Activated CD8-positive, alpha-beta memory T cell treated with anti-CD3 and anti-CD28 coated beads for 1 hour (primary cell): ENCODE data around the gene TC2N.
"Not testable (repeated sequence)": the region's sequence is repeated elsewhere in the genome, so short reads cannot be mapped to it uniquely, and the experiment has no call there.

Source experiments
- DNase-seq, 2 donors: peaks; one replicate each; pipeline ENCODE4 v3.0.0-alpha.2; 2020; ENCODE audit warnings: low read depth in 1 of 2; ENCODE audit errors: extremely low read depth in 1 of 2

Gene TC2N

DNA sequence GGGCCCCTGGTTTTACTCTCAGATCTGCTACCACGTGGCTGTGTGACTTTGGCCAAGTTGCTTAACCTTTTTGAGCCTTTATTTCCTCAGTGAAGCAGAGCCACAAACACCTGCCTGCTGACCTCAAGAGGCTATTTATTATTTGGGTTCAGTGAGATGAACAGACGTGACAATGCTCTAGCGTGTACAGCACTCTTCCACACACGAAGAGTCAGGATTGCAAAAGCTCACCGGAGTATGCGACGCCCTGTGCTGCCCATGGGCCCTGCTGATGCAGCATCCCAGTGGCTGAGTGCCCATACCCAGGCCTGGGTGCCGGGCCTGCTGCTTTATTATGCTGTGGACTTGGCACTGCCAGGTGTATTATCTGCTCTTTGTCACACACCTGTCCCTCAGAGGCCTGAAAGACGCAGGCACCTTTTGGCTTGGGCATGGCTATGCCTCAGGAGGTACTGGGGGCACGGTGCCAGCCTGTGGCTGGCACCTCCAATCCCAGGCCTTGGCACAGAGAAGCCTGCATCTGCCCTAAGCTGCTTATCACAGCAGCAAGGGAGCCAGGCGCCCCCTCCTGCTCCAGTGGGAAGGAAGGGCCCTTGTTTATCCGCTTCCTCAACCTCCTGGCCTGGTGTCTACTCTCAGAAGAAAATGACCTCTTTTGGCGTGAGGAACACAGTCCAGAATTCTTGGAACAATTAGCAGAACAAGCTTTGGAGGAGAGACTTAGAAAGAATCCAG lies 22.3 kb upstream of the TC2N start:
- DNase-seq: no peak

DNA sequence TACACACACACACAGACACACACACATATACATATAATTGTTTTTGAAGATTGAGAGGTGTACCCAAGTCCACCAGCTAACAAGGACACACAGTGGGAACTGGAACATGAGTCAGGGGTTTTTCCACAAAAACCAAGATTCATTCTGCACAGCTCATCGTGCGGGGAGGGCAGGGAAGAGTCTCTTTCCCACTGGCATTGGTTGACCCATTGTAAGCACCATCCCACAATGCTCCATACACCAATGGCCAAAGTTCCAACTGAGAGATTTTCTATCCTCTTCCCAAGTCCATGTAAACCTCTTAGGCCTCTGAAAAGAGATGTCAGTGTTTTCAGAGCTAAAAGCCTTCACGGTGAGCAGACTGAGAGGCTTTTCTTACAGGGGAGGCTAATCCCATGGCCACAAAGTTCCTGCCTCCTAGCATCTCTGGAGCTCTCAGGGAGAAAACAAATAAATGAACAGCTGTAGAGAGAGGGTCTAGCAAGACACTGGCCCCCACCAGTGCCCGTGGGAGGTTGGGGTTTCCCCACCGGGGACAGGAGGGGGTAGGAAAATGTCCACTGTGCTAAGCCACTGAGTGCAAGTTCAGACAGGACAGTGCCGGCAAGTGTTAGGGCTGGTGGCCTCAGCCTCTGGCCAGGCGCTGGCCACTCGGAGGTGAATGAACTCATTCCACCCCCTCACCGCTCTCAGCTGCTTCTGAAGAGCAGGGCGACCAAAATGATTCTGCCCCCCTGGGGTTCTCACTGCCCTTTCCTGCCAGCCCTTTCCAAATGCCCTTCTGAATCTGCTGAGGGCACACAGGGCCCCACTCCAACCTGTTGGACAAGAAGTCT lies 21.5 kb upstream of the TC2N start:
- DNase-seq: no peak

DNA sequence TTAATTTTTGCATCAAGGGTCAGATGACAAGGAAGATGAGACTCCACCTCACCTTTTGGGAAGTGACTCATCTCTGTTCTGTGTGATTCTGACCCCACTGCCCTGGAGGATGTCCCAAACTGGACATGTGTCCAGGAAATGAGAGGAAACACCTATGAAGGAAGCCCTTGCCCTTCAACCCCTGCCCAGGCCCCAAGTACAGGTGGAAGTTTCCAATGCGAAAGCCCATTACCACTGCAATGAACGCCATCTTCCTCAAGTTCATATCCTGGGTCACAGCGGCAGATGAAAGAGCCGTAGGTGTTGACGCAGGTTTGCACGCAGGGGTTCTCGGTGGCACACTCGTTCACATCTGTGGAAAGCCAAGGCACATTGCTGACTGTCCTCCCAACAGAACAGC lies 19.6 kb upstream of the TC2N start:
- no peak for DNase-seq

DNA sequence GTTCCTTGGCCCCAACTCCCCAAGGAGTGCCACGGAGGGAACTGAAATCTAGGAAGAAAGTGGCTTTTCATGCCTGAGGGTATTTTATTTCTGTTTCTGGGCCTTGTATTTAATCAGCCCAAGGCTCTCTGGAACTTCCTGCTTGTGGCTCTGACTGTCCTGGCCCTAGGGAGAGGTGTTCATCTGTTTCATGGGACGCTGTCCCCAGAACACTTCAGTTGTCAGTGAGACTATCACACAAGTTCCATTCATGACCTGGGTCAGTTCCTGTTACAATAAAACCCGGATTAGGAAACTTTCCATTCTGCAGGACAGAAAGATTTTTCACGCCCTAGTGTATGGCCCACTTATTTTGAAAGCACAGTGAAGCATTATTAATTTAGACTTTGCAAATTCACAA lies 18.5 kb upstream of the TC2N start:
- no peak for DNase-seq

DNA sequence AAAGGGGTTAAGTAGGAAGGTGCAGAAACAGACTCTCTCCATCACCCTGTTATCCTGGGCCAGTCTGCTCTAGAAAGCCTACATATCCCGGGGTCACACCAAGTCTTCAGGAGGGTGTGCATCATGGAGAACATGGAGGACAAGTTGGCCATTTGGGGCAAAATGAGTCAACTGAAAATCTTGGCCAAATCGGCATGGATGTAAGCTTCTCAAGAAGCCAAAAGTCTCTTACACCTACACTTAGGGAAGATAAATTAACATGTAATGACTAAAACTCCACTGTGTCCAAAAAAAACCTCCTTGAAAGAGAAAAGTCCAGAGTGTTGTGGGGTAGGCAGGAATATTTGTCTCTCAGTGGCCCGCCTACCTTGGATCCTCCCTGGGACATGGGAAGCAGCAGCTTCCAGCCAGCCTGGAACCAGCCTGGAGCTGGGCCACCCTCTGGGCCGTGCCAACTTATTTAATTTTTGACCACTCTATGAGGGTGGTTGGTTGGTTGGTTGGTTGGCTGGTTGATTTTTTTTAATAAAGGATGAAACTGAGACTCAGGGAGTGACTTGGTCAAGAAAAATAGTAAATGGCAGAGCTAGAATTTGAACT lies 17.9 kb upstream of the TC2N start:
- no peak for DNase-seq

DNA sequence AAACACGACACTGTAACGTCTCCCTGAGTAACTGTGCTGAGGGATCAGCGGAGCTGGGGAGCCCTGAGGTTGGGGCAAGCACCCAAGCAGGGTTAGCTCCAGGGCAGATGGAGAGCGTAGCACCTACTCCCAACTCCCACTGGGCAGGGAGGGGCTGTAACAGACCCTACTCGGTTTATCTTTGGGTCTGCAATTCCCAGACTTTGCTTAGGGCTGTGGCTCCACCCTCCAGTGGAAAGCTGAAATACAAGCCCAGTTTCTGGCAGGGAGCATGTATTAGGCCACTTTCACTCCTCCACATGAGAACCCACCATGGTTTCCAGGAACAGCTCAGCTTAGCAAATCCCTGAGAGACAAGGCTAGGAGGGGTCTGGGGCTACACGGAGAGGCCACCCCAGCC lies 17.3 kb upstream of the TC2N start:
- no peak for DNase-seq

DNA sequence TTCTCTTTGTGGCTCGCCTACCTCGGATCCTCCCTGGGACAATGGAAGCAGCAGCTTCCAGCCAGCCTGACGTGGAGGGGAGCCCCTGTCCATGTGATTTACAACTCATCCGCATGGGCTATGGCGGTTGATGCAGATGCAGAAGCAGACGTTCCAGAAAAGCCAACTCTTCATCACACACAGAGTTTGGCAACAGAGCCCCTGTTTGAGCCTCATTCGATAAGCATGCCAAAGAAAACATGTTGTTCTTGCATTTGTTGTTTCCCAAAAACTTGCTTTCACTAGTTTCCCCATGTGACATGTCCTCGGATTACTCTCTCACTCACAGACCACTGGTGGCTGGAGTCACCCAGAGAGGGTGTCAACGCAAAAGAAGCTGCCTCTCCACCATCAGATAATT lies 16.4 kb upstream of the TC2N start:
- no peak for DNase-seq

DNA sequence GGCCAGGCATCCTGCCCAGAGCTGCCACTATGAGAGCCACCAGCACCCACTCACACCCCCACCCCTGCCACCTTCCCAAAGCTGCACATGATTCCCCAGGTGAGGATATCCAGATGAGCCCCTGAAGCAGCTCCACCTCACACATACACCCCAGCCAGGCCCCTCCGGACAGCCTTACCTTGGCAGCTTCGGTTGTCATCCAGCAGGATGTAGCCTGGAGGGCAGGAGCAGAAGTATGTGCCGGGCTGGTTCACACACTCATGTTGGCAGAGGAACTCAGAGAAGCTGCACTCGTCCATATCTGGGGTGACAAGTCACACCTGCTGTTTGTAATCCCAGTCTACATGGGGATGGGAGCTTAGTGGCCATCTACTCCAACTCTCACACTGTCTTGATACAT lies 15.4 kb upstream of the TC2N start:
- DNase-seq: no peak

DNA sequence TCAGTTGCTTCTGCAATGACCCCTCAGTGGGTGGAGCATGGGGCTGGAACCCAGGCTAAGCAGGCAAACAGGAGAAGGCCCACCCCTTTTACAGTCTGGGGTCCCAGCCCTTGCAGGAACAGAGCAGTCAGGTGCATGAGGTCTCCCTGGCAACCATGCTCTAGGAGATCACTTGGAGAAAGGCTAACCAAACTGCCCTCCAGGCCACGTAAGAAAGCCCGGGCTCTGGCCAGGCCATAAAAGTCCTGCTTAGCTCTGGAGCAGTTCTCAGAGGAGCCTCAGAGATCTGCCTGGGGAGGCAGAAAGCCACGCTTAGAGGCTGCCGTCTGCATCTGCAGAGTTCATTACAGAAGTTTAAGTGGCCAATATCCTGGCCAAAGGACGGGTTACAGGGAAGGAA lies 15.0 kb upstream of the TC2N start:
- DNase-seq: no peak

DNA sequence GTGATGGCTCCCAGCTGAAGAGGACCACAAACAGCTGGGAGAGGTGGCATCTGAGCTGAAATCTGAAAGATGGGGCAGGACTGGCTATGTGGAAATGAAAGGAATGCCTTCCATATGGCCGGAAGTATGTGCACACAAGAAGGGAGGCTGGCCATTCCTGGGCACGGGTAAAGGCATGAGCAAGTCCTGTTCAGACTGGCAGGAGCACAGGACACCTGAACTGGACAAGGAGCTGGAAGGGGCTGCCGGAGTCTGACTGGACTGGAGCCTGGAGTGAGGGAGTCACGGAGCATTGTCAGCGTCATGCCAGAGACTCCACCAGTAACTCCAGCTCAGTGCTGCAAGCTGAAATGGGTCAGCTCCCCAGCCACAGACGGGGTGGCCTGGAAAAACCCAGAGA lies 11.9 kb upstream of the TC2N start:
- DNase-seq: no peak

DNA sequence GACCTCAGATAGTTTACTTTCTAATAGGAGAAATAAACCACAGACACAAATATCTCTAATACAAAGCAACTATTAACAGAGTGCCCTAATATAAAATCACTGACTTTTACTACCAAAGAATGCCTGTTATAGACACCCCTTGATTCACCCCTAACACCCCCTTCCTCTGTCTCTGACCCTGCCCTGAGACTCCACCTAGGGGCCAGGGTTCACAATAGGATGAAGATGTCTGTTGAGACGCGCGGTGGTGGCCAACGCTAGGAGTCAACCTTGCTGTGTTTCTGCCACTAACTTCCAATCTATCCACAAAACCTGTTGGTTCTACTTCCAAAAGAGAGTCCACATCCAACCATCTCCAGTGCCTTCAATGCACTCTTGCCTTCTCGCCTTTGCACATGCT lies 10.9 kb upstream of the TC2N start:
- no peak for DNase-seq

DNA sequence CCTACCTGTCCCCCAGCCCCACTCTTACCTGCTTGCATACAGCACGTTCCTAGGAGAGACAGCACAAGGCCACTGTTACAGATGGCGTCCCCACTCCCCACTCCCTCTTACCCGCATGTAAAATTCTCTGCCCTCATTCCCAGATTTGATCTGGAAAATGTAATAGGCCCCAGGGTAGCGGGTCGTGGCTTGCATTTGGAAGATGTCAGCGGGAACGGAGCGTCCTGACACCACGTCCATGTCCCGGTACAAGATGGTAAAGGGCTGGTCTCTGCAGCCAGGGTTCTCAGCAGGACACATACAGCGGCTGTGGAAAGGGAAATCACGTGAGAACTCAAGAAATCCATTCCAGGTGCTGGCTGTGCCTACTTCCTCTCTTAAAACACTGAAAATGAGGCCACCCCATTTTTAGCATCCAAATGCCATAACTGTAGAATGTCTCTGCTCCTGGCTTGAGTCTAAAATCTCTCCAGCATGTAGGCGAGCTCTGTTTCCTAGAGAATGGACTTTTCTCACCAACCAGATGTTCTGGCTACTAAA lies 10.1 kb upstream of the TC2N start:
- DNase-seq: no peak

DNA sequence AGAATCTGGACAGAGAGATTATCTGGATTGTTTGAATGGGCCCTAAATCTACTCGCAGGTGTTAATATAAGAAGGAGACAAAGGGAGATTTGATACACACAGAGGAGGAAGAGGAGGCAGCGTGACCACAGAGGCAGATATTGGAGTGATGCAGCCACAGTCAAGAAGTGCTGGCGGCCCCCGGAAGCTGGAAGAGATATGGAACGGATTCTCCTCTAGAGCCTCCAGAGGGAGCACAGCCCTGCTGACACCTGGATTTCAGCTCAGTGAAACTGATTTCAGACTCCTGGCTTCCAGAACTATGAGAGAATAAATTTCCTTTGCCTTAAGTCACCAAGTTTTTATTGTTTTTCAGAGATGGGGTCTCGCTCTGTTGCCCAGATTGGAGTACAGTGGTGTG lies 9.2 kb upstream of the TC2N start:
- no peak for DNase-seq

DNA sequence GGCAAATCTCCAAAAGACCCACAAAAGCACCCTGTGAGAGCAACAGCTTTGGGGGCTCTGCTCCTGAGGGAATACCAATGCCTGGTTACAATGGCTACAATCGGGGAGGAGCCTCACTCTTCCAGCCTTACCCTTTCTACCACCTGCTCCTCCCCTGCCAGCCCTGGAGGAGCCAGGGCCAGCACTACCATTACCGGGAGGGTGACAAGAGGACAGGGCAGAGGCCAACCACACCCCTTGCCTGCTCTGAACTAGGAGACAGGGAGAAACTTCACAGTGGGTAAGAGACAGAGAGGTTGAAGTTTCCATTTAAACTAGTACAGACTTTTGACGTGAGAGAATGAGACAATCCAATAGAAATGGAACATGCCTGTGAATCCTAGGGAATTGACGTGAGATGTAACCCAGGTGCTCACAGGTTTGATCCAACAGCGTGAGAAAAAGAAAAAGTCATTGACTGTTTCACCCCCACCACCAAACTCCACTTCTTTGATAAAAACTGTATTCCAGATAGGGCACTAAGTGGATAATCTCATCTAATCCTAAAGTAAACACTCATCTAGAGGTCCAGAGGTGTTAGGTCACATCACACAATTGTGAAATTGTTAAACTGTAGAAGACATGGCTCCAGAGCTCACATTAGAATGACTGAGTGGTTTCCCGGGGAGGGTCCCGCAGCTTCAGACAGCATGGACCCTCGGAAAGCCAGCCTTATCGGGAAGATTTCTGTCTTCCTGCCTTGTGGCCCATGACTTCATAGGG lies 8.4 kb upstream of the TC2N start:
- DNase-seq: no peak

DNA sequence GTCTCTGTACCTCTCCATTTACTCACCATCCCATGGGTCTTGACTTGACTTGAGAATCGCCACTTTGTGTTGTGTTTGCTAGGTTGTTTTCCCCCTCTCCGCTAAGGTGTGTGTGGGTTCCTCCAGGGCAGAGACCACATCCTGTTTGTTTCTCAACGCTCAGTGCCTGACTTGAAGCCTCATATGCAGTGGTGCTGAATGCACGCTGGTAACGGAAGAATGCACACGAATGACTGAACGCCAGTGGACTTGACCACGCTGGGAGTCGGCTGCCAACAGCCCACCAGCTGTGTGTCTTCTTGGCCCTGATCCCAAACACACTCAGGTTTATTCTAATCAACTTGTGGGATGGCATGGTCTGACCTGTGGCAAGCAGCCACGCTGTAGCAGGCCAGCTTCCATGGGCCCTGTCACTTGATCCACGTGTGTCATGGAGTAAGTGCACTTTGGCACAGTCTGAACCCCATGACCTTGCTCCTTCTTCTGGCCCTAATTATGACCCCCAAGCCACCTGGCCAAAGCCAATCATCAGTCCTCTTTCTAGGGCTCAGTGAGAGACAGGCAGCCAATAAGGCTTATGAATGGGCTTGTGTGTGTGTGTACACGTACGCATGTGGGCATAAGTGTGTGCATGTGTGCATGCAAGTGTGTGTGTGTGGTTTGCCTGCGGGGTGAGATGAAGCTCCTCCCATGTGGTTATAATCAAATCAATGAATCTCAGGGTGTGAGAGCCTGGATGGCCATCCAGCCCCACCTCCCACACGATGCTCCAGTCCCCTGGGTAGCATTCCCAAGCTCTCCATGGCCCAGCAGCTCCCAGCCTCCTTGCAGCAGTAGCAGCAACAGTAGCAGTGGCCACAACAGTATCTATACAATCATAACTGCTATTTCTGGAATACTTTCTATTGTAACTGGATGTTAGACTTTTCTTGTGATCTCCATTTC lies 6.4 kb upstream of the TC2N start:
- peak in 1 of 2 donors; percentile 32 for DNase-seq

DNA sequence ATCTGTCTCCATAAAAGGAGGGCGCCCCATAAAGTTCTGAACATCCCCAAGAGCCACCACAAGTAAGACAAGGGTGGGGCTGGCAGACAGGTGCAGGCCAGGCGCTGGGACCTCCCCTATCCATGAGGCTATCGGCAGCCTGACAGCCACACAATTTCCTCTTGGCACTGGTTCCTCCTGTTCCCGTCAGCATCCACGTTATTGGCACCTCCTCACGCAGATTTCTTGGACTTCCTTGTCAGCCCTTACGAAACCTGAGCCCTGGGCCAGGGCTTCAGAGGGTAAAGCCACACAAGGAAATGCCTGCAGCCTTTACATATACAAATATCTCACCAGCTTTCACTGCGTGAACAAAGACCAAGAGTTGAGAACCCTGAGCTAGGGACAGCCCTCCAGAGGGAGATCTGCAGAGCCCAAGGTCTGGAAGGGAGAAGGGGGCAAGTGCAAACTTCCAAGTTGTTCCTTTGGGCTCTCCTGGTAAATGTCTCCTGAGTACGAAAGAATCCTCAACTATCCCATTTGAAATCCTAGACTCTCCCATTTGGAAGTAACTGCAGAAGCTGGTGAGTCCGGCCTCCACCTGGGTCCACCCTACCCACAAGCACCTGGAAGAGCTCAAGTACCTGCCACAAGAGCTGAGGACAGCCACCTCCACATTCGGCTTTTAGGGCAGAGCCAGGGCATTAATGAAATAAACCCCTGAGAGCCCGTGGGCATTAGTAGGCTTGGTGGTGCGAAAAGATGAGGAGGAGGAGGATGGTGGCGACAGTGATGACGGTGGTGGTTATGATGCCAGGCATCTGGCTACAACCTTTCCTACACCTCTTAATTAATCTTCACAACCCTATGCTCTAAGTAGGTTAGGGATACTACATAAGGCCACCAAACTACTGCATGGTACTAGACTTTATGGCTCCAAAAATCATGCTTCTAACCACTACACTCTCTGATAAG lies 5.5 kb upstream of the TC2N start:
- no peak for DNase-seq

DNA sequence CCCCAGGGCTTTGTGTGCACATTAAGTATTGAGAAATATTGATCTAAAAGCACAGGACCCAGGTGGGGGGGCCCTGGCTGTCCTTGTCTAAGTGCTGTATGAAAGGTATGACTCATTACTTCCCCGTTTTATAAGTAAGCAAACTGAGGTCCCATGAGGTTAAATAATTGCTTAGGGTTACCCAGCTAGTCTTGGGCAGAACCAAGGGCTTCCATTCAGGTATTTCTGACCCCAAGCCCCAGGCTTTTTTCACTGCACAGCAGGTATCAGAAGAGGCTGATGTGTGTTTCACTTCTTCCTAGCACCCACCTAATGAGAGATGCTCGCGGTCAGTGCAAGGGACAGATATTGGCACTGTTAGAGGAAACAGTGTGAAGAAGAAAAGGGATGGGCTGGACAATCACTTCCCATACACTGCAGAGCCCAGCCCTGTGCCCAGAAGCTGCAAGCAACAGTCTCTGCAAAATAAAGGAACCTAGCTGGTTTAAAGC lies 4.7 kb upstream of the TC2N start:
- no peak for DNase-seq

DNA sequence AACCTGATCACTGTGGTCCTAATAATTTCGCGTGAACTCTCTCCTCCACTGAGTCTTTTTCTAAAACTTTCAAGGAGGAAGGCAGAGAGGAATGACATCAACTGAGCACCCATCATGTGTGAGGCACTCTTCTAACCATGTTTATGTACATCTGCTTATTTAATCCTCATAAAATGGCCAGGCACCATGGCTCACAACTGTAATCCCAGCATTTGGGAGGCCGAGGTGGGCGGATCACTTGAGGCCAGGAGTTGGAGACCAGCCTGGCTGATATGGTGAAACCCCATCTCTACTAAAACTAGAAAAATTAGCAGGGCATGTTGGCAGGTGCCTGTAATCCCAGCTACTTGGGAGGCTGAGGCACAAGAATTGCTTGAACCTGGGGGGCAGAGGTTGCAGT lies 4.1 kb upstream of the TC2N start:
- DNase-seq: not testable (repeated sequence)

DNA sequence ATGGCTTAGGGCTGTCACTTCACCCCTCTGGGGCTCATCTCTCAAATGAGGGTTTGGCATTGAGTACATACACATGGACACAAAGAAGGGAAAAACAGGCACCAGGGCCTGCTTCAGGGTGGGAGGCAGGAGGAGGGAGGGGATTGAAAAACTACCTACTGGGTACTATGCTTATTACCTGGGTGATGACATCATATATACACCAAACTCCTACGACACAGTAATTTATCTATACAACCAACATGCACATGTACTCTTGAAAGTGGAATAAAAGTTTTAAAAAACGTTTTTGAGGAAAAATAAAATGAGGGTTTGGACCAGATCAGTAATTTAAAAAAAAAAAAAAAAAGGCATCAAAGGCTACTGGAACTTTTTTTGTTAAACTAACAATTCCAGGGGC lies 3.6 kb upstream of the TC2N start:
- DNase-seq: no peak
